ENCODE measurements around the gene PNMA6F. TPM values are rescaled to one million over a fixed set of nuclear protein-coding genes. Genes with fewer than 3 reads are reported as not detected.
"Not testable (repeated sequence)": the region's sequence is repeated elsewhere in the genome, so short reads cannot be mapped to it uniquely, and the experiment has no call there.

Gene PNMA6F
- polyA plus RNA-seq, 3 donors: not detected

- not testable (repeated sequence) for H3K27ac ChIP-seq (ENCODE audit: low read depth, low read length)
- whole genome bisulfite sequencing, 3 donors: 91 to 98% (median 93%) methylated on average over 11 to 13 of the region's 21 CpGs
Observed at GRCh38 chrX:153272584-153272983, 49.0 kb downstream of the PNMA6F start.

- not testable (repeated sequence) for H3K27ac ChIP-seq (ENCODE audit: low read depth, low read length)
- 92 to 96% methylated on average over 4 to 6 of the region's 19 CpGs; no CpG with 5 or more reads in 1 of the 3 donors for WGBS, 3 donors
Observed at GRCh38 chrX:153272070-153272469, 49.5 kb downstream of the PNMA6F start.

Other genes with a start within 250 kb of the PNMA6F start
- 1 to 10 TPM in 1 of 3 donors, under 1 TPM in 2; 0.68 to 1.0 (median 0.91) TPM for gene PNMA6A, start 249.3 kb downstream of the PNMA6F start, polyA plus RNA-seq
- gene MAGEA1, start 142.5 kb downstream of the PNMA6F start, polyA plus RNA-seq: not detected
- 1 to 10 TPM; 5.3 to 7.9 (median 7.2) TPM for gene ZNF275, start 12.4 kb upstream of the PNMA6F start, polyA plus RNA-seq
- not detected for gene PNMA6E, start 79.6 kb upstream of the PNMA6F start, polyA plus RNA-seq
- gene ZFP92, start 89.7 kb upstream of the PNMA6F start, polyA plus RNA-seq: 1 to 10 TPM in 2 of 3 donors, under 1 TPM in 1; 0.56 to 1.2 (median 1.0) TPM
- under 1 TPM; 0.46 to 0.90 (median 0.56) TPM for gene TREX2, start 124.3 kb upstream of the PNMA6F start, polyA plus RNA-seq
- 10 to 100 TPM in 2 of 3 donors, 1 to 10 TPM in 1; 9.0 to 54.8 (median 22.3) TPM for gene HAUS7, start 148.8 kb upstream of the PNMA6F start, polyA plus RNA-seq
- 10 to 100 TPM; 10.4 to 58.4 (median 37.1) TPM for gene BGN, start 173.2 kb upstream of the PNMA6F start, polyA plus RNA-seq
- gene ATP2B3, start 195.9 kb upstream of the PNMA6F start, polyA plus RNA-seq: under 1 TPM in 1 of 3 donors, not detected in 2; 0.02 TPM